Epithelial cell of proximal tubule (primary cell): ENCODE results near the gene TRIM17. TPM values are rescaled to one million over a fixed set of nuclear protein-coding genes. Genes with fewer than 3 reads are reported as not detected.

Source experiments
- DNase-seq: peaks from one replicate; pipeline ENCODE4 v3.0.0-alpha.2; 2011; ENCODE audit warnings: low read depth
- H3K4me3 ChIP-seq: 2 replicates; pipeline ENCODE4 v1.5.1; 2011; ENCODE audit warnings: low read depth, mild to moderate bottlenecking, low read length
- total RNA-seq: library from RNA; depleted of rRNA; stranded (reverse); fragments of >200 nt; gene quantifications from 2 replicates; pipeline ENCODE4 v1.2.3, GENCODE V29; 2015
- TF ChIP-seq, protein P1 (sequence below): conservative IDR thresholded peaks from 2 replicates; pipeline ENCODE4 v1.5.1; 2012; ENCODE audit warnings: low read depth, mild to moderate bottlenecking, low read length

The TRIM17 gene
- total RNA-seq, 1 donor from 2014 or later, result 10.4 TPM

GRCh38 chr1:228410671-228411070, 6.0 kb downstream of the TRIM17 start:
- TF ChIP-seq, protein P1, sequence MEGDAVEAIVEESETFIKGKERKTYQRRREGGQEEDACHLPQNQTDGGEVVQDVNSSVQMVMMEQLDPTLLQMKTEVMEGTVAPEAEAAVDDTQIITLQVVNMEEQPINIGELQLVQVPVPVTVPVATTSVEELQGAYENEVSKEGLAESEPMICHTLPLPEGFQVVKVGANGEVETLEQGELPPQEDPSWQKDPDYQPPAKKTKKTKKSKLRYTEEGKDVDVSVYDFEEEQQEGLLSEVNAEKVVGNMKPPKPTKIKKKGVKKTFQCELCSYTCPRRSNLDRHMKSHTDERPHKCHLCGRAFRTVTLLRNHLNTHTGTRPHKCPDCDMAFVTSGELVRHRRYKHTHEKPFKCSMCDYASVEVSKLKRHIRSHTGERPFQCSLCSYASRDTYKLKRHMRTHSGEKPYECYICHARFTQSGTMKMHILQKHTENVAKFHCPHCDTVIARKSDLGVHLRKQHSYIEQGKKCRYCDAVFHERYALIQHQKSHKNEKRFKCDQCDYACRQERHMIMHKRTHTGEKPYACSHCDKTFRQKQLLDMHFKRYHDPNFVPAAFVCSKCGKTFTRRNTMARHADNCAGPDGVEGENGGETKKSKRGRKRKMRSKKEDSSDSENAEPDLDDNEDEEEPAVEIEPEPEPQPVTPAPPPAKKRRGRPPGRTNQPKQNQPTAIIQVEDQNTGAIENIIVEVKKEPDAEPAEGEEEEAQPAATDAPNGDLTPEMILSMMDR, result no peak
- H3K4me3 ChIP-seq, result no peak overlapping the region
- DNase-seq, result no peak

DNA sequence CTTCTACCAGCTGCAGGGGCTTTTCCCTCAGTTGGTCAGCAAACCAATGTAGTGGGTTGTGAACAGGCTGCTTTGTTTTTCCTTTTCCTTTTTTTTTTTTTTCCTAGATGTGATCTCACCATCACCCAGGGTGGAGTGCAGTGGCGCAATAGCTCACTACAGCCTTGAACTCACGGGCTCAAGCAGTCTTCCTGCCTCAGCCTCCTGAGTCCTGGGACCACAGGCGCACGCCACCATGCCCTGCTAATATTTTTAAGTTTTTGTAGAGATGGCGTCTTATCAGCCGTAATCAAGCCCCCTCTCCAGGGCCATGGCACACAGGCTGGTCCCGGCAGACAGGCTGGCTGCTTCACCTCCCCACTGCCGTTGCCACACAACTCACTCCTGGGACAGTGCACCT, 6.6 kb downstream of the TRIM17 start:
- no peak for DNase-seq
- no peak overlapping the region for H3K4me3 ChIP-seq
- TF ChIP-seq, protein P1, result no peak

DNA sequence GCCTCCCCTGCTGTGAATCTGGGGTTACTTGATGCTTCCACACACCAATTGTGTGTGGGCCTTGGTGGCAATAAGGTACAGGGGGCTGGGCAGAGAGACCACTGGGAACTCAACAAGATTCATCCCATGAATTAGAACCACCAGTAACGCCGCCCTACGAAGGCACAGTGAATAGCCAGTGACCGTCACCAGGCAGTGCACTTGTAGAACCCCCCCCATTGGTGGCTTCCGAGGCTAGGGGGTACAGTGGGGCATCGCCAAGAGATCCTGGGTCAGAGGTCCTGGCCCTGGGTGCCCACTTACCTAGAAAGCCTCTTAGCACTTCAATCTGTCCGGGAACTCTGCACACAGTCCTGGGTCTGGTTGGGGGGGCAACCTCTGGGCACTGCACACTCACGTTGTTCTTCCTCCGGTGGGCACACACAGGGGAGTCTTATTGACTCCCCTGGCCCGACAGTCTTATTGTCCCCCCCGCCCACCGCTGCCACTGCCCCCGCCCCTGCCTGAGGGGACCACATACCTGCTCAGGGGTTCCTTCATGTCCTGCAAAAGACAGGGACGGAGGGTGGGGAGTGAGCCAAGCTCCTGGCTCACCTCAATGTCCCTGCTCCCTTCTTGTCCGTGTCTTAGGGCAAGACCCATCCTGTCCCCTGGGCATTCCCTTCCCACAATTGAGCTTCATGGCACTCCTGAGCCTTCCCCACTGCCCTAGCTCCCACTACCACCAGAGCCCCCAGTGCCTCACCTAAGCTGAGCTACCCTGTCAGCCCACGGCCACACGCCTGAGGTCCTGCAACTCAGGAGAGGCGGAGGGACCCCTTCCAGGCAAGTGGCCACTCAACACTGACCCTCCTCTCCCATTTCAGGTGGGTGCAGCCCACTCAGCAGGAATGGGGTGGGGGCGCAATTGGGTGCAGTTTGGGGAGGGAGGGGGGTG, 7.5 kb downstream of the TRIM17 start:
- TF ChIP-seq, protein P1, result no peak
- H3K4me3 ChIP-seq, result no peak overlapping the region
- no peak for DNase-seq

GRCh38 chr1:228408041-228408868, 8.4 kb downstream of the TRIM17 start:
- DNase-seq, result no peak
- H3K4me3 ChIP-seq, result peak overlapping the region; percentile 91
- TF ChIP-seq, protein P1, result no peak

DNA sequence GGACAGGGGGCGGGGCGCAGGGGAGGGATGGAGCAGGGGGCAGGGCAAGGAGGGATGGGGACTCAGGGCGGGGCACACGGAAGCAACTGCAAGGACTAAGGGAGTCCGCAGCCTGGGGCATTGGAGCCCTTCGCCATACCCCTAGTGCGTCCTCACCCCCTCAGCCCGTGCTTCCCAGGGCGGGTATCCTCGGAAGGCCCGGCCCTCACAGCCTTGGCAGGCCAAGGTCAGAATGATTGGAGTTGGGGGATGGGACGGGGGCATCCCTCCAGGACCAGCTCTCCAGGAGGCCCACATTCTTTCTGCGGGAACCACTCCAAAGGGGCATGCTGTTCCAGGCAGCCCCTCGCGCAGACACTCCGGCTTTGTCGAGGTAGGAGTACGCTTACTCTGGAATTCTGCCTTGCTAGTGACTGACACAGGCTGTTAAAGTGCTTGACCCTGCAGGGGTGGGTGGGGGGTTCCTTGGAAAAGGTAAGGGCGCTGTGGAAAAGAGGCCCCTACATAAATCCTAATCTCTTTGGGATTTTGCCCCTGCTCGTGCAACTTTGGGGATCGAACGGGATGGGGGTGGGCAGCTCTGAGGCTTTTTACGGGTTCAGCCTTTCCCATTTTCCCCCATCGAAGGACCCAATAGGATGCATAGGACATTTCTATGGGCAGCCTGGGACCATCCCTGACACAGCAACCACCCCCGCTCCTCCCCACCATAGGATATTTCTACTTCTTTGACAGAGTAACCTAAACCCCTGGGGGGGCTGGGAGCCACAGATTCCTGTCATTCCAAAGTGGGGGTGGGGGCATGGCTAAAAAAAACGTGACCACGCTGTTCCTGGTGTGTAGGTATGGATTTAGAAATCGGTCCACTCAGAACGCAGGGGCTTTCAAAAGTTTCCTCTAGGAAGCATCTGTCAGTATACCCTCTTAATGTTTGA, 9.3 kb downstream of the TRIM17 start:
- H3K4me3 ChIP-seq, result peak overlapping the region; percentile 91
- TF ChIP-seq, protein P1, result no peak
- no peak for DNase-seq

DNA sequence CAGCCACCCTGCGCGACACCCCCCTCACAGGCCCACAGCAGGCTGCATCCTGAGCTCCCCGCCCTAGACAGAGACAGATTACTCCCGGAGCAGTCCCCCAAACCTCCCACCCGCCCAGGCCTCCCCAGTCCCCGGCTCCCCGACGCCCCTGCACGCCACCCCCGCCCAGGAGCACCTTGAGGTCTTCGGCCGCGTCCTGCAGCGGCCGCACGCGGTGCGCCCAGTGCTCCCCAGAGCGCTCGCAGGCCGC, 10.8 kb downstream of the TRIM17 start:
- TF ChIP-seq, protein P1, result no peak
- peak overlapping the region; percentile 91 for H3K4me3 ChIP-seq
- no peak for DNase-seq
